ENCODE measurements around the gene TLE2. TPM values are rescaled to one million over a fixed set of nuclear protein-coding genes. Genes with fewer than 3 reads are reported as not detected.

Gene TLE2
- total RNA-seq, 4 donors from 2014 or later, result 87.5 to 184 (median 122) TPM

- H3K9me3 ChIP-seq, result no peaks in the 10 kb centered on the region
- 79 to 80% methylated on average over 37 of the region's 37 CpGs for WGBS, 2 donors
- H3K27ac ChIP-seq, result no peak overlapping the region
- H3K4me1 ChIP-seq, result no peaks in the 10 kb centered on the region
- H3K27me3 ChIP-seq, result no peaks in the 10 kb centered on the region
- no peak overlapping the region for H3K4me3 ChIP-seq
- TF ChIP-seq CTCF (IDR thresholded peaks at IDR 0.05), result no peak
- TF ChIP-seq EP300 (IDR thresholded peaks at IDR 0.05), result no peak
- TF ChIP-seq POLR2A (IDR thresholded peaks at IDR 0.05), result no peak
- no peak for DNase-seq (ENCODE audit: low spot score in 2 of 2)
- H3K36me3 ChIP-seq, result peaks cover 0 to 100% (median 0%) of the 10 kb centered on the region in 3 donors
Measured at GRCh38 chr19:3006075-3006767, 22.9 kb downstream of the TLE2 start.

GRCh38 chr19:3005345-3005744 lies 23.7 kb downstream of the TLE2 start:
- TF ChIP-seq POLR2A (IDR thresholded peaks at IDR 0.05) (no peak), CTCF (IDR thresholded peaks at IDR 0.05) (no peak), EP300 (IDR thresholded peaks at IDR 0.05) (no peak)
- no peaks in the 10 kb centered on the region for H3K9me3 ChIP-seq
- H3K4me1 ChIP-seq, result no peaks in the 10 kb centered on the region
- no peak for DNase-seq (ENCODE audit: low spot score in 2 of 2)
- H3K27me3 ChIP-seq, result no peaks in the 10 kb centered on the region
- H3K4me3 ChIP-seq, result no peak overlapping the region
- WGBS, 2 donors, result 79 to 88% methylated on average over 17 to 18 of the region's 18 CpGs
- H3K36me3 ChIP-seq, result peaks cover 0 to 100% (median 0%) of the 10 kb centered on the region in 3 donors
- no peak overlapping the region for H3K27ac ChIP-seq

- WGBS, 2 donors, result 90 to 97% methylated on average over 4 of the region's 4 CpGs
- no peak overlapping the region for H3K27ac ChIP-seq
- peaks cover 0 to 100% (median 0%) of the 10 kb centered on the region in 3 donors for H3K36me3 ChIP-seq
- no peaks in the 10 kb centered on the region for H3K27me3 ChIP-seq
- no peaks in the 10 kb centered on the region for H3K4me1 ChIP-seq
- DNase-seq (ENCODE audit: low spot score in 2 of 2), result no peak
- no peak overlapping the region for H3K4me3 ChIP-seq
- TF ChIP-seq POLR2A (IDR thresholded peaks at IDR 0.05) (no peak), EP300 (IDR thresholded peaks at IDR 0.05) (no peak), CTCF (IDR thresholded peaks at IDR 0.05) (no peak)
- no peaks in the 10 kb centered on the region for H3K9me3 ChIP-seq
Measured at GRCh38 chr19:3004522-3004921, 24.6 kb downstream of the TLE2 start.

GRCh38 chr19:3003046-3003445 lies 26.0 kb downstream of the TLE2 start:
- no peak for DNase-seq (ENCODE audit: low spot score in 2 of 2)
- Histone ChIP-seq H3K36me3 (peaks cover 0 to 98% (median 0%) of the 10 kb centered on the region in 3 donors), H3K27me3 (no peaks in the 10 kb centered on the region), H3K4me3 (no peak overlapping the region), H3K4me1 (no peaks in the 10 kb centered on the region), H3K9me3 (no peaks in the 10 kb centered on the region), H3K27ac (no peak overlapping the region)
- TF ChIP-seq CTCF (IDR thresholded peaks at IDR 0.05), result no peak
- TF ChIP-seq EP300 (IDR thresholded peaks at IDR 0.05), result no peak
- no peak for TF ChIP-seq POLR2A (IDR thresholded peaks at IDR 0.05)
- 55 to 59% methylated on average over 7 of the region's 7 CpGs for WGBS, 2 donors

GRCh38 chr19:3001235-3001800 lies 27.8 kb downstream of the TLE2 start:
- Histone ChIP-seq H3K27me3 (no peaks in the 10 kb centered on the region), H3K9me3 (no peaks in the 10 kb centered on the region), H3K4me1 (no peaks in the 10 kb centered on the region), H3K27ac (no peak overlapping the region), H3K4me3 (no peak overlapping the region), H3K36me3 (peaks cover 0 to 94% (median 0%) of the 10 kb centered on the region in 3 donors)
- 97% methylated on average over 6 of the region's 6 CpGs for WGBS, 2 donors
- TF ChIP-seq EP300 (IDR thresholded peaks at IDR 0.05), result no peak
- no peak for TF ChIP-seq CTCF (IDR thresholded peaks at IDR 0.05)
- TF ChIP-seq POLR2A (IDR thresholded peaks at IDR 0.05), result no peak
- no peak for DNase-seq (ENCODE audit: low spot score in 2 of 2)
